Osteoblast (primary cell): Measurements from ENCODE around the gene KIAA1210. TPM values are rescaled to one million over a fixed set of nuclear protein-coding genes. Genes with fewer than 3 reads are reported as not detected.

Source experiments
- DNase-seq: peaks from one replicate; pipeline ENCODE4 v3.0.0; 2011; ENCODE audit warnings: low spot score, mixed read lengths; ENCODE audit not compliant: insufficient read length; ENCODE audit errors: missing footprints
- H2AFZ ChIP-seq: 2 replicates; pipeline ENCODE4 v1.6.0; 2011; ENCODE audit warnings: mild to moderate bottlenecking, low read length
- H3K27ac ChIP-seq: 2 replicates; pipeline ENCODE4 v1.5.1; 2011; ENCODE audit warnings: mild to moderate bottlenecking, low read depth, low read length, moderate library complexity
- H3K27me3 ChIP-seq: 2 replicates; pipeline ENCODE4 v1.6.0; 2012; ENCODE audit warnings: mild to moderate bottlenecking, control low read depth, inconsistent platforms, low read length, moderate library complexity; ENCODE audit not compliant: insufficient read depth
- H3K36me3 ChIP-seq: 2 replicates; pipeline ENCODE4 v1.5.1; 2011; ENCODE audit warnings: mild to moderate bottlenecking, low read length, control low read depth, moderate library complexity; ENCODE audit not compliant: insufficient read depth
- H3K4me1 ChIP-seq: 2 replicates; pipeline ENCODE4 v1.5.1; 2011; ENCODE audit warnings: mild to moderate bottlenecking, low read length, control low read depth, moderate library complexity; ENCODE audit not compliant: insufficient read depth
- H3K4me2 ChIP-seq: 2 replicates; pipeline ENCODE4 v1.6.0; 2011; ENCODE audit warnings: mild to moderate bottlenecking, low read length; ENCODE audit not compliant: insufficient read depth
- H3K4me3 ChIP-seq: fragments of 200-600 bp; sonication (generic); 3 replicates; pipeline ENCODE4 v1.5.1; 2012; ENCODE audit warnings: mild to moderate bottlenecking, low read length, inconsistent platforms; ENCODE audit not compliant: insufficient read depth
- H3K79me2 ChIP-seq: 2 replicates; pipeline ENCODE4 v1.6.0; 2012; ENCODE audit warnings: mild to moderate bottlenecking, low read length, control low read depth, inconsistent platforms; ENCODE audit not compliant: insufficient read depth
- H3K9me3 ChIP-seq: 2 replicates; pipeline ENCODE4 v1.5.1; 2011; ENCODE audit warnings: low read depth, low read length, control low read depth
- H4K20me1 ChIP-seq: 2 replicates; pipeline ENCODE4 v1.6.0; 2012; ENCODE audit warnings: mild to moderate bottlenecking, low read length, control low read depth; ENCODE audit not compliant: insufficient read depth
- CTCF ChIP-seq: IDR thresholded peaks from 2 replicates; pipeline ENCODE4 v1.5.1; 2011; ENCODE audit warnings: mild to moderate bottlenecking, low read depth, low read length, moderate library complexity; ENCODE audit errors: extremely low read depth
- total RNA-seq: library from RNA; depleted of rRNA; stranded (reverse); fragments of >200 nt; gene quantifications from 2 replicates; pipeline ENCODE4 v1.2.3, GENCODE V29; 2012

KIAA1210 gene
- total RNA-seq, 1 donor: not detected

DNA sequence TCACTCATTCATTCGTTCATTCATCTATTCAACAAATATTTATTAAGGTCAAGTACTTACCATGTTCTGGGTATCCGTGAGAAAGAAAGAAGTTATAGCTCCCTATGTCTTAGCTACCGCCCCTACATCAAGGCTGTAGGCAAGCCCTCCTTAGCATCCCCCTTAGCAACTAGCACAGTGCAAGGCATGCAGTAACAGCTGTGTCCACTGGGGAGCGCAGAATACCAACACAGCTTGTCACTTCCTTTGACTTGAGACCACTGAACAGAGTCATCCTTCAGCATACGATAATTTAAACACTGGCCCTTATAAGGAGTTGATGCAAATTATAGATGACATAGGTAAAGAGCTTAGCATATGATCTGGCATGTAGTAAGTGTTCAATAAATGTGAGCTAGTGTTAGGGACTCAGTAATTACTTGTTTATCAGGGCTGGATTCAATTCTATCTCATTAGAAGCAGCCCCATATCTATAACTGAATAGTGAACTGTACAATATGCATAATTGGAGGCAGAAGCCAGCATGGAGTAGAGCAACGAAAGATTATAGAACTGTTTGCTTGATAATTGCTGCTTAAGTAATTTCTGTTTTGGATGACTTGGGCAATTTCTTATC is 8.7 kb downstream of the KIAA1210 start:
- Histone ChIP-seq H3K4me3 (no peak overlapping the region), H3K27ac (no peak overlapping the region), H3K27me3 (peaks cover 15% of the 10 kb centered on the region), H2AFZ (no peak overlapping the region), H3K4me1 (no peaks in the 10 kb centered on the region), H3K4me2 (no peak overlapping the region), H3K36me3 (no peaks in the 10 kb centered on the region), H3K79me2 (no peaks in the 10 kb centered on the region), H3K9me3 (no peaks in the 10 kb centered on the region), H4K20me1 (no peaks in the 10 kb centered on the region)
- peak; percentile 84 for DNase-seq
- TF ChIP-seq CTCF: peak; percentile 79

- H3K36me3 ChIP-seq: no peaks in the 10 kb centered on the region
- H3K9me3 ChIP-seq: no peaks in the 10 kb centered on the region
- TF ChIP-seq CTCF: no peak
- no peak overlapping the region for H3K27ac ChIP-seq
- peaks cover 8% of the 10 kb centered on the region for H3K27me3 ChIP-seq
- no peak for DNase-seq
- no peaks in the 10 kb centered on the region for H3K4me1 ChIP-seq
- H3K4me2 ChIP-seq: no peak overlapping the region
- no peaks in the 10 kb centered on the region for H3K79me2 ChIP-seq
- H3K4me3 ChIP-seq: no peak overlapping the region
- no peak overlapping the region for H2AFZ ChIP-seq
- no peaks in the 10 kb centered on the region for H4K20me1 ChIP-seq
These were observed 20.4 kb downstream of the KIAA1210 start for GRCh38 chrX:119107206-119107605.

DNA sequence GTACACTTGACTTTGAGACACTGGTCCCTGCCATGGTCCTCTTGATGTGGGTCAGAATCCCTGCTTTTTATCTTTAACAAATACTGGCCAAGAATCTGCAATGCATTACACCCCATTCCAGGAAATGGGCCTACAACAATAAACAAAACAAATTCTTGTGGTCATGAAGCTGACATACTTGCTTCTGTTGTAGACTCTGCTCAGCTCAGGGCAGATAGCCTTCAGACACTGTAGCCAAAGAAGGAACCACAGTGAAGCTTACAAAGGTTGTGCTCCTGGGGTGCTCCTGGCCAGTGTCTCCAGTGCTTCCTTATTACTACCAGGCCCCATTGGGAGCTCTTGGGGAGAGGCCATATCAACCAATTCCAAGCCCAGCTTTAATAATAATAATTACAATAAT is 21.8 kb downstream of the KIAA1210 start:
- peak; percentile 58 for DNase-seq
- Histone ChIP-seq H2AFZ (no peak overlapping the region), H3K4me3 (no peak overlapping the region), H3K79me2 (no peaks in the 10 kb centered on the region), H3K27me3 (peaks cover 10% of the 10 kb centered on the region), H3K27ac (no peak overlapping the region), H3K4me1 (no peaks in the 10 kb centered on the region), H4K20me1 (no peaks in the 10 kb centered on the region), H3K4me2 (no peak overlapping the region), H3K9me3 (no peaks in the 10 kb centered on the region), H3K36me3 (no peaks in the 10 kb centered on the region)
- TF ChIP-seq CTCF: no peak

- no peaks in the 10 kb centered on the region for H4K20me1 ChIP-seq
These were observed 26.4 kb downstream of the KIAA1210 start for GRCh38 chrX:119101168-119101567.

More at GRCh38 chrX:119101168-119101567, 26.4 kb downstream of the KIAA1210 start:
- TF ChIP-seq CTCF: no peak
- peaks cover 22% of the 10 kb centered on the region for H3K27me3 ChIP-seq
- H3K9me3 ChIP-seq: no peaks in the 10 kb centered on the region
- no peak overlapping the region for H3K27ac ChIP-seq
- no peak overlapping the region for H2AFZ ChIP-seq
- no peaks in the 10 kb centered on the region for H3K4me1 ChIP-seq
- no peaks in the 10 kb centered on the region for H3K79me2 ChIP-seq
- no peak for DNase-seq
- no peaks in the 10 kb centered on the region for H3K36me3 ChIP-seq
- no peak overlapping the region for H3K4me2 ChIP-seq
- H3K4me3 ChIP-seq: no peak overlapping the region
